Muscle of leg (tissue), 11 donors: Measurements from ENCODE around the gene ITPR3. TPM values are rescaled to one million over a fixed set of nuclear protein-coding genes. Genes with fewer than 3 reads are reported as not detected.
A peak's percentile ranks its signal among the peaks of the same experiment; 100 is the strongest.
"Not testable (repeated sequence)": the region's sequence is repeated elsewhere in the genome, so short reads cannot be mapped to it uniquely, and the experiment has no call there.

ENCODE experiments used
- DNase-seq: peaks from one replicate; pipeline ENCODE4 v3.0.0; 2013
- H3K27ac ChIP-seq: one replicate; pipeline ENCODE4 v1.5.1; 2013; ENCODE audit warnings: mild to moderate bottlenecking, low read length, control low read depth
- H3K27me3 ChIP-seq: one replicate; pipeline ENCODE4 v1.6.1; 2013; ENCODE audit warnings: low read length; ENCODE audit not compliant: control insufficient read depth, insufficient read depth
- H3K36me3 ChIP-seq: one replicate; pipeline ENCODE4 v1.6.1; 2013; ENCODE audit warnings: low read length; ENCODE audit not compliant: control insufficient read depth, insufficient read depth
- H3K4me1 ChIP-seq: one replicate; pipeline ENCODE4 v1.6.1; 2013; ENCODE audit warnings: low read length; ENCODE audit not compliant: control insufficient read depth, insufficient read depth
- H3K4me3 ChIP-seq: one replicate; pipeline ENCODE4 v1.5.1; 2013; ENCODE audit warnings: low read length, control low read depth
- H3K9me3 ChIP-seq: replicated peaks from 2 replicates; pipeline ENCODE4 v1.6.1; 2013; ENCODE audit warnings: low read depth, low read length; ENCODE audit not compliant: control insufficient read depth
- WGBS: methylation state at CpG from one replicate; pipeline ENCODE4 v1.1.5; 2013; ENCODE audit warnings: missing lambda C conversion rate; ENCODE audit not compliant: insufficient coverage; 5-methylcytosine and 5-hydroxymethylcytosine counted together
- polyA plus RNA-seq, 8 donors: library from polyadenylated mRNA; unstranded; fragments of 120-200 nt; gene quantifications; one replicate each; pipeline versions ENCODE4 v1.2.1 to v1.2.3, GENCODE V29; 2013; ENCODE audit warnings: inconsistent platforms in 1 of 8, low replicate concordance in 1 of 8; ENCODE audit not compliant: insufficient read length in 8 of 8, insufficient read depth in 1 of 8
- total RNA-seq: library from RNA; stranded (reverse); fragments of 120-200 nt; gene quantifications from one replicate; pipeline ENCODE4 v1.2.4, GENCODE V29; 2013

Gene ITPR3
- total and polyA plus RNA-seq, 9 donors: 4.1 to 15.9 (median 9.2) TPM

DNA sequence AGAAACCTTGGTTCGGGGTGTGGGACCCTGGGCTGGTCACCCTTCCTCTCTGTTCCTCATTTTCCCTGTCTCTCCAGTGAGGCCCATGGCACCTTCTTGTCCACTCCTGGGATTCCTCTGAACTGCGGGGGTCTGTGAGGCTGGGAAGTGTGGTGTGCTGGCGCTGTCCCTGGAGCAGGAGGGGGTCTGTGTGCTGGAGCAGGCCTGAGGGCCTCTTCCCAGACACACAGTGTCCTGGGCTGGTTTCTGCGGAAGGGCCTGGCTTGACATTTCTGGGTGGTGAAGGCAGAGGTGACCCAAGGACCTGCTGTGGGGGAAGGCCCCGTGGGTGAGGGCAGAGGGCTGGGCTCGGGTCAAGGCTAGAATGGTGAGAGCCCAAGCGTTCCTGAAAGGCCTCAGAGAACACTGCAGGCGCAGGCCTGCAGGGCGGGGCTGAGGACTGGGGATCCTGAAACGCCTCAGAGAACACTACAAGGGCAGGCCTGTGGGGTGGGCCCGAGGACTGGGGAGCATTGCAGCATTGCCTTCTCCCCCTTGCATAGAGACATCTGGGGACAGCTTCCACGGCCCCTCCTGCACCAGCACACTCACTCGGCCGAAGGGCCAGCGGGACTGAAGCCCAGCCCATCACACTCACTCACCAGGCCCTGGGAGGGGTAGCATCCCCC is 30.5 kb upstream of the ITPR3 start:
- peak overlapping the region; percentile 93 for H3K27ac ChIP-seq
- no peaks in the 10 kb centered on the region for H3K9me3 ChIP-seq
- H3K4me3 ChIP-seq: no peak overlapping the region

DNA sequence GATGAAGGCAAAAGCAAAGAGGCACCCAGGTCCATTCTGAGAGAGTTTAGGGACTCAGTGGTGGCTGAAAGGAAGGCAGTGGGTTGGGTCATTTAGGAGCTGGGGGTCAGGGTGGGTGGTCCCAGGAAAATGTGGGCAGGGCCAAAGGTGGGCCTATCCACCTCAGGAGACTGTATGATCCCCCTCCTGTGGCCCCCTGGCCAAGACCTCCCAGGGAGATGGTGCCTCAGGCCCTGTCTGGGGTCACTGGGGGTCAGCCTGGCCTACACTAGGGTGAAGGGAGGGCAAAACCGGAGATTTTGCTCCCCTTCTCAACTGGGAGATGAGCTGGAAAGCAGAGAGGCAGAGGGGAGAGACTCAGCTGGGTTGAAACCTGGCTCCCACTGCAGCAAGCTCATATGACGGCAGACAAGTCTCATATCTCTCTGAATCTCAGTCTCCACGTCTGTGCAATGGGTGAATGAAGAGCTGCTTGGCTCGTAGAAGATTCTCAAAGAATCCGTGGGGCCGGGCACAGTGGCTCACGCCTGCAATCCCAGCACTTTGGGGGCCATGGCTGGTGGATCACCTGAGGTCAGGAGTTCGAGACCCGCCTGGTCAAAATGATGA is 29.6 kb upstream of the ITPR3 start:
- Histone ChIP-seq H3K27ac (no peak overlapping the region), H3K36me3 (no peaks in the 10 kb centered on the region), H3K9me3 (no peaks in the 10 kb centered on the region), H3K4me3 (no peak overlapping the region), H3K27me3 (peaks cover 5% of the 10 kb centered on the region), H3K4me1 (peaks cover 39% of the 10 kb centered on the region)
- 100% methylated on average over 6 of the region's 9 CpGs for WGBS
- DNase-seq: no peak

More for the DNA sequence above, 30.5 kb upstream of the ITPR3 start:
- WGBS: 64% methylated on average over 9 of the region's 15 CpGs
- Histone ChIP-seq H3K4me1 (peaks cover 42% of the 10 kb centered on the region), H3K27me3 (peaks cover 5% of the 10 kb centered on the region), H3K36me3 (no peaks in the 10 kb centered on the region)
- no peak for DNase-seq

DNA sequence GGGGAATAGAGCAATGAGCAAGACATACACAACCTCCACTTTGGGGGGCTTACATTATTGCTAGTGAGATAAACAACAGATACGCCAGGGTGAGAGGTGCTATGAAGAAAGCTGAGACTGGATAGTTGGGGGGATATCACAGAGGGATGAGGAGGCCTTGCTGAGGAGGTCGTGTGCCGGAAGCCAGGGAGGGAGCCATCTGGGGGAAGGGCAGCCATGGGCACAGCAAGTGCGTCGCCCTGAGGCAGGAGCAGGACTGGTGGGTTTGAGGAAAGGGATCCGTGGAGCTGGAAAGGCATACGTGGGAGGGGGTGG is 28.9 kb upstream of the ITPR3 start:
- no peaks in the 10 kb centered on the region for H3K36me3 ChIP-seq

DNA sequence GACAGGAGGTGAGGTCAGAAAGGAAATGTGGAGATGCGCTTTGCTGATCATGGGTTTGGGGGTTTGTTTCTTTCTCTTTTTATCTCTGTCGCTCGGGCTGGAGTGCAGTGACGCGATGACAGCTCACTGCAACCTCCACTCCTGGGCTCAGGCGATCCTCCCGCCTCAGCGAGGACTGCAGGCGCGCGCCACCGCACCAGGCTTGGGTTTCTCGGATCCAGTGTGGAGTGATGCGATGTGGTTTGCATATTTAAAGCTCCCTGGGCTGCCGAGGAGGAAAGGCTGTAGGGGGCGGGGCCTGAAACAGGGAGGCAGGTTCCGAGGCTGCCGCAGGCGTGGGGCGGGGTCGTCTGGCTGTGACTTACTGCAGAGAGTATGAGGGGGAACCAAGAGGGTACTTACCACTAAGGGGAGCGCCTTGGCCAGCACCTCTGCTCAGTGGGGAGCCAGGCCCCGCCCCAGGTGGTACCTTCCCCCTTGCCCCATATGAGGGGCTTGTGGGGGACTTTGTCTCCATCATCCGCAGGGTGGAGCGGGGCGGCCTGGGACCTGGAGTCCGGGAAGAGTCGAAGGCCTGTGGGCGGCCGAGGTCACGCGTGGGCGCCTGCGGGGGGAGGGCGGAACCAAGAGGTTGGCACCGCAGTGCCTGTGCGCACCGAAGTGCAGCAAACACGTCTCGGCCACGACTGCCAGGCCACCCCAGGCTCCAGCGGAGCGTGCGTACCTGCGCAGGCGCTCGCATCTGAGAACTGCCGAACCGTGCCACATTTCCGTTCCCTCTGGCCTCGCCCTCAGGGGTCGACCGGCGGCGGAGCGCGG is 28.3 kb upstream of the ITPR3 start:
- peaks cover 39% of the 10 kb centered on the region for H3K4me1 ChIP-seq
- no peaks in the 10 kb centered on the region for H3K36me3 ChIP-seq
- WGBS: 15% methylated on average over 45 of the region's 57 CpGs
- peaks cover 5% of the 10 kb centered on the region for H3K27me3 ChIP-seq
- H3K27ac ChIP-seq: no peak overlapping the region
- no peaks in the 10 kb centered on the region for H3K9me3 ChIP-seq
- DNase-seq: no peak
- no peak overlapping the region for H3K4me3 ChIP-seq

More for the DNA sequence above, 28.9 kb upstream of the ITPR3 start:
- Histone ChIP-seq H3K4me3 (no peak overlapping the region), H3K9me3 (no peaks in the 10 kb centered on the region), H3K27ac (no peak overlapping the region), H3K4me1 (peaks cover 39% of the 10 kb centered on the region), H3K27me3 (peaks cover 5% of the 10 kb centered on the region)
- no peak for DNase-seq
- WGBS: 84% methylated on average over 6 of the region's 7 CpGs

DNA sequence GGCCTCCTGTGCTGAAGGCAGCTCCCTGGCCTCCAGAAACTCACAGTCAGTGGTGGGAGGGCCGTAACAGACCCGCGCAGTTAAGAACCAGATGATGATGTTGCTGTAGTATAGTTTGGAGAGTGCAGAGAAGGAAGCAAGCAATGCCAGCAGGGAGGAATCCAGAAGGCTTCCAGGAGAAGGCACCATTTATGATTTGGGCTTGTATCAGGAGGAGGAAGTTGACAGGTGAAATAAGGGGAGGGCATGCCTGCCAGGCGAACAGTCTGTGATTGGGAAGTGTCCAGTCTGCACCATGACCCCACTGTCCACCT is 27.8 kb upstream of the ITPR3 start:
- no peak for DNase-seq
- H3K9me3 ChIP-seq: no peaks in the 10 kb centered on the region
- H3K27me3 ChIP-seq: peaks cover 5% of the 10 kb centered on the region
- no peak overlapping the region for H3K4me3 ChIP-seq
- H3K4me1 ChIP-seq: peaks cover 39% of the 10 kb centered on the region
- H3K36me3 ChIP-seq: no peaks in the 10 kb centered on the region
- 9% methylated on average over 3 of the region's 4 CpGs for WGBS
- no peak overlapping the region for H3K27ac ChIP-seq

DNA sequence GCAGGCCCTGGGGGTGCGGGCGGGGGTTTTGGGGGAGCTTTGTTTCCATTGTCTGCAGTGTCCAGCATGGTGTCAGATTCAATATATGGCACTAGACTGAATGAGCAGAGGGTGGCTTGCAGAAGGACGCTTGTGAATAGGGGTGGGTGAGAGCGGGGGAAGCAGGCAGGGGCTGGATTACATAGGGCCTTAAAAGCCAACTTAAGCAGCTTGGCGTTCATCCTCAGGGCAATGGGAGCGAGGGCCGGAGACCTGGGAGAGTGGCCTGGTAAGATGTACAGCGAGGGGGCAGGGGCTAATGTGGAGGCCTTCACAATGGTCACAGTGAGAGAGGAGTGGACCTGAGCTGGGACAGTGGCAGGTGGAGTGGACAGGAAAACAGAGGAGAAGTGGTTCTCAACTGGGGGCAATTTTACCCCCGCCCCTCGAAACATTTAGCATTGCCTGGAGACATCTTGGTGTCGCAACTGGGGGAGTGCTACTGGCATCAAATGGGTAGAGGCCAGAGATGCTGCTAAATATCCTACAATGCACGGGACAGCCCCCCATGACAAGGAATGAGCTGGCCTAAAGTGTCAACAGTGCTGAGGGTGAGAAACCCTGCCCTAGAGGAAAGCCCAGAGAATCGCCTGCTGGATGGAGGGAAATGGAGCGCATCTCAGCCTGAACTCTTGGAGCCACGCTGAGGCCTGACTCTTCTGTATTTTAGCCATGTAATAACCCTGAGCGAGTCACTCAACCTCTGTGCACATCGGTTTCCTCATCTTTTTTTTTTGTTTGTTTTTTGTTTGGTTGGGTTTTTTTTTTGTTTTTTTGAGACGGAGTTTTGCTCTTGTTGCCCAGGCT is 25.9 kb upstream of the ITPR3 start:
- peaks cover 20% of the 10 kb centered on the region for H3K4me1 ChIP-seq
- no peaks in the 10 kb centered on the region for H3K9me3 ChIP-seq
- no peak overlapping the region for H3K27ac ChIP-seq
- no peaks in the 10 kb centered on the region for H3K36me3 ChIP-seq
- no peak for DNase-seq
- peaks cover 5% of the 10 kb centered on the region for H3K27me3 ChIP-seq
- WGBS: 87% methylated on average over 15 of the region's 18 CpGs
- no peak overlapping the region for H3K4me3 ChIP-seq

DNA sequence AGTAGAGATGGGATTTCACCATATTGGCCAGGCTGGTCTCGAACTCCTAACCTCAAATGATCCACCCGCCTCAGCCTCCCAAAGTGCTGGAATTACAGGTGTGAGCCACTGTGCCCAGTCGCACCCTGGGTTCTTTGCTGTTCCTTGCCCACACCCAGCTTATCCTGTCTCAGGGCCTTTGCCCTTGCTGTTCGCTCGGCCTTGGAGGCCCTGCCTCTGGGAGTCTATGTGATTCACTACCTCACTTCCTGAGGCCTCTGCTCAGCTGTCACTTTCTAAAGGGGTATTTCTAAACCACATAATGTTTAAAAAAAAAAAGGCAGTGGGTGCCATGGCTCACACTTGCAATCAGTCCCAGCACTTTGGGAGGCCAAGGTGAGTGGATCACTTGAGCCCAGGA is 24.2 kb upstream of the ITPR3 start:
- not testable (repeated sequence) for H3K9me3 ChIP-seq, H3K4me1 ChIP-seq, H3K27me3 ChIP-seq, DNase-seq, H3K27ac ChIP-seq, H3K4me3 ChIP-seq, H3K36me3 ChIP-seq
- WGBS: 95% methylated on average over 4 of the region's 5 CpGs

DNA sequence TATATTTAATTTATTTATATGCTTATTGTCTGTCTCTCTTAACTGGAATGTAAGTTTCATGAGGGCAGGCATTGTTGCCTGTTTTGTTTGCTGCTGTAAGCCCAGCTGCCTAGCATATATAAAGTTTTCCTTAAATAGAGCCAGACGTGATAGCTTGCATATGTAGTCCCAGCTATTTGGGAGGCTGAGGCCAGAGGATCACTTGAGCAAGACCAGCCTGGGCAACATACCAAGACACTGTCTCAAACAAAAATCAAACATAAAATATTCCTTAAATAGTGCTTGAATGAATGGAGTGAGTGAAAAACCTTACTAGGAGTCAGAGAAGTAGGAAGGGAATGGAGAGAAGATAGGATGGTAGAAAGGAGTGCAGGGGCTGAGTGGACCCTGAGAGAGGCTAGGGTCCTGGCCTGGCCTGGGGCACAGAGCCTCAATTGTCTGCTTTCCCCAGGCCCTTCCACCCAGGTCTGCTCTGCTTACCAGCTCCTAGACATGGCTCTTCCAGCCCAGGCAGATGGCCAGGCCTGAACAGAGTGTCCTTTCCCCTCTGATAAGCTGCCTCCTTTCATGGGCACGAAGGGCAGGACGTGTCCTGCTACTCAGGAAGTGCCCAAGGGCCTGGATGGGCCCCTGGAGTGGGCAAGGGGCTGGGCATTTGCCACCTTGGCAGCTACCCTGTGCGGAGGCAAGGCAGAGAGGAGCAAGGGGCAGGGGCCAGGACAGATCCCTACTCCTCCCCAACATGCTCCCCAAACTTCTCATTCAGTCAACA is 23.4 kb upstream of the ITPR3 start:
- Histone ChIP-seq H3K4me3 (no peak overlapping the region), H3K36me3 (no peaks in the 10 kb centered on the region), H3K27ac (no peak overlapping the region), H3K4me1 (peaks cover 7% of the 10 kb centered on the region), H3K27me3 (peaks cover 5% of the 10 kb centered on the region), H3K9me3 (no peaks in the 10 kb centered on the region)
- DNase-seq: no peak
- WGBS: 90% methylated on average over 3 of the region's 4 CpGs

DNA sequence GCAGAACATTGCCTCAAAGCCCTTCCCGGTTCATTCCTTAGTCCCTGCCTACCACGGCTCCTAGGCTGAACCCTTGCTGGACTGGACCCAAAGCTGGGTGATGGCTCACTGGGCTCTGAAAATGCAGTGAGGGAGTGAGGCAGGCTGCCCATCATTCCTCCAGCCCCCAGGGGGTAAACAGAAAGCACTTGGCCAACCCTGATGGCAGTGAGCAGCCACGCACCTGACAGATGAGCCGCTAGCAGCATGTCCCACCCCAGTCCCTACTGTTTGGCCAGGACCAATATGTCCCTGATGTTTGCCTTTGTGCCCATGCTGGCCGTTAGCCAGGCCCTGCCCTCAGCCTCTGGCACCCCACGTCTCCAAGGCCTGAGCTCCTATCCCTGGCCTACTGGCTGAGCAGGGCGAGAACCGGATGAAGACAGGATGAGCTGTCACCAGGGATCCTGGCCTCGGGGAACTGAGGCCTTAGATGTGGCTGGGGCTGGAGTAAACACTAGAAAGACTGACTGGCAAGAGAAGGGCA is 21.6 kb upstream of the ITPR3 start:
- Histone ChIP-seq H3K9me3 (peaks cover 2% of the 10 kb centered on the region), H3K27me3 (no peaks in the 10 kb centered on the region), H3K4me1 (no peaks in the 10 kb centered on the region), H3K4me3 (no peak overlapping the region), H3K36me3 (no peaks in the 10 kb centered on the region), H3K27ac (no peak overlapping the region)
- no peak for DNase-seq
- WGBS: 67% methylated on average over 9 of the region's 9 CpGs
